ENCODE results near the gene TUG1.

DNA sequence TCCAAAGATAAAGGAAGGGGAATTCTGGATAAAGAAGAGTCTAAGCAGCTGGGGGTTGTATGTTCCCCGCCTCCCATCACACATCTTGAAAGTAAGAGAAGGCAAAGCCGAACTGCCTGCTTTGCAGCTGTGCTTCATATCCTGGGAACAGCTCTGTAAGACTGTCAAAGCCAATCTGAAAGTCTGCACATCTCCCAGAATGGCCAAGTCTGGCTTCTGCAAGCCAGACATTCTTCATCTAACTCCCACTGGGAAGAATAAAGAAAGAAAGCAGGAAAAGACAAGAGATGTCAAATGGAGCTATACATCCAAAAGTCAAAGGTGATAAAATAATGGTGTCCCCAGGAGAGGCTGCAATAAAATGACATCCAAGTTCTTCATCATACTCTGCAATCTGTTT is 15.9 kb upstream of the TUG1 start:
- TF ChIP-seq, protein P1, sequence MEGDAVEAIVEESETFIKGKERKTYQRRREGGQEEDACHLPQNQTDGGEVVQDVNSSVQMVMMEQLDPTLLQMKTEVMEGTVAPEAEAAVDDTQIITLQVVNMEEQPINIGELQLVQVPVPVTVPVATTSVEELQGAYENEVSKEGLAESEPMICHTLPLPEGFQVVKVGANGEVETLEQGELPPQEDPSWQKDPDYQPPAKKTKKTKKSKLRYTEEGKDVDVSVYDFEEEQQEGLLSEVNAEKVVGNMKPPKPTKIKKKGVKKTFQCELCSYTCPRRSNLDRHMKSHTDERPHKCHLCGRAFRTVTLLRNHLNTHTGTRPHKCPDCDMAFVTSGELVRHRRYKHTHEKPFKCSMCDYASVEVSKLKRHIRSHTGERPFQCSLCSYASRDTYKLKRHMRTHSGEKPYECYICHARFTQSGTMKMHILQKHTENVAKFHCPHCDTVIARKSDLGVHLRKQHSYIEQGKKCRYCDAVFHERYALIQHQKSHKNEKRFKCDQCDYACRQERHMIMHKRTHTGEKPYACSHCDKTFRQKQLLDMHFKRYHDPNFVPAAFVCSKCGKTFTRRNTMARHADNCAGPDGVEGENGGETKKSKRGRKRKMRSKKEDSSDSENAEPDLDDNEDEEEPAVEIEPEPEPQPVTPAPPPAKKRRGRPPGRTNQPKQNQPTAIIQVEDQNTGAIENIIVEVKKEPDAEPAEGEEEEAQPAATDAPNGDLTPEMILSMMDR (IDR thresholded peaks at IDR 0.05) = no peak
- TF ChIP-seq EP300 (IDR thresholded peaks at IDR 0.05) = no peak
- TF ChIP-seq POLR2A (IDR thresholded peaks at IDR 0.05; ENCODE audit: low read depth) = no peak

Measured in esophagus muscularis mucosa (tissue), 4 donors.